H1 (cell line): ENCODE results near the gene GPA33. TPM values are rescaled to one million over a fixed set of nuclear protein-coding genes. Genes with fewer than 3 reads are reported as not detected.

Experiments
- CTCF ChIA-PET: fragments of 300-600 bp; sonication (Branson Sonifier 250); formaldehyde crosslinking; loops from one replicate; lab custom pipeline; 2021; ENCODE audit not compliant: partially characterized antibody; lab: Charles Lee
- POLR2A ChIA-PET: fragments of 300-600 bp; sonication (Branson Sonifier 250); formaldehyde crosslinking; loops from one replicate; lab custom pipeline; 2021; ENCODE audit warnings: inconsistent platforms; ENCODE audit not compliant: partially characterized antibody; lab: Charles Lee
- DNase-seq, 2 experiments: peaks; one replicate each; pipeline versions ENCODE4 v3.0.0 to v3.0.0-alpha.2; 2010 to 2022; ENCODE audit warnings: low spot score in 2 of 2, low read depth in 1 of 2, mixed read lengths in 1 of 2
- FAIRE-seq: peaks from 2 replicates; lab custom pipeline; 2011; peaks lifted over from hg19 to GRCh38; lab: Jason Lieb, UNC
- H2AFZ ChIP-seq: 2 replicates; pipeline ENCODE4 v1.8.1; 2012; ENCODE audit warnings: low read length, inconsistent platforms
- H2AK5ac ChIP-seq: 2 replicates; pipeline ENCODE4 v1.6.1; 2013; ENCODE audit warnings: low read depth, low read length
- H2BK120ac ChIP-seq: replicated peaks from 2 replicates; pipeline ENCODE3; 2013; ENCODE audit warnings: low read depth, low read length, inconsistent platforms
- H2BK12ac ChIP-seq: 2 replicates; pipeline ENCODE4 v1.6.1; 2013; ENCODE audit warnings: low read depth, low read length
- H2BK15ac ChIP-seq: 2 replicates; pipeline ENCODE4 v1.6.1; 2013; ENCODE audit warnings: low read length
- H2BK20ac ChIP-seq: 2 replicates; pipeline ENCODE4 v1.6.1; 2013; ENCODE audit warnings: low read length
- H2BK5ac ChIP-seq: 2 replicates; pipeline ENCODE4 v1.6.1; 2013; ENCODE audit warnings: low read depth, low read length
- H3K14ac ChIP-seq: 2 replicates; pipeline ENCODE4 v1.6.1; 2013; ENCODE audit warnings: inconsistent platforms; ENCODE audit not compliant: insufficient read length
- H3K18ac ChIP-seq: 2 replicates; pipeline ENCODE4 v1.6.1; 2013; ENCODE audit warnings: low read length; ENCODE audit errors: extremely low read depth
- H3K23ac ChIP-seq: 2 replicates; pipeline ENCODE4 v1.6.1; 2013; ENCODE audit warnings: inconsistent platforms; ENCODE audit not compliant: insufficient read length
- H3K23me2 ChIP-seq: 2 replicates; pipeline ENCODE4 v1.6.1; 2013; ENCODE audit warnings: low read depth, low read length
- H3K27ac ChIP-seq: 2 replicates; pipeline ENCODE4 v1.6.1; 2011; ENCODE audit warnings: low read depth, low read length, inconsistent platforms
- H3K27me3 ChIP-seq, 4 experiments: replicated peaks in 1 of 4; 1 replicate in 1 of 4; 2 replicates in 3 of 4; pipeline versions ENCODE4 v1.6.1 to v1.8.1; 2011 to 2013; ENCODE audit warnings: low read length in 3 of 4, mild to moderate bottlenecking in 3 of 4, inconsistent platforms in 2 of 4, mixed read lengths in 2 of 4, moderate library complexity in 1 of 4; ENCODE audit not compliant: control insufficient read depth in 3 of 4, insufficient read depth in 3 of 4; ENCODE audit errors: extremely low read depth in 1 of 4
- H3K36me3 ChIP-seq, 4 experiments: 2 replicates each; pipeline versions ENCODE4 v1.6.1 to v1.8.1; 2011 to 2013; ENCODE audit warnings: mild to moderate bottlenecking in 4 of 4, low read length in 3 of 4, moderate library complexity in 2 of 4, control low read depth in 1 of 4, inconsistent platforms in 1 of 4; ENCODE audit not compliant: insufficient read depth in 4 of 4, control insufficient read depth in 2 of 4
- H3K4ac ChIP-seq: replicated peaks from 2 replicates; pipeline ENCODE3; 2013; ENCODE audit warnings: low read length, low read depth, mixed read lengths, inconsistent platforms; ENCODE audit not compliant: insufficient read length
- H3K4me1 ChIP-seq, 4 experiments: replicated peaks in 1 of 4; 1 replicate in 1 of 4; 2 replicates in 3 of 4; pipeline versions ENCODE4 v1.6.1 to v1.8.1; 2011 to 2013; ENCODE audit warnings: low read length in 3 of 4, inconsistent platforms in 2 of 4, mixed read lengths in 1 of 4; ENCODE audit not compliant: insufficient read depth in 4 of 4, control insufficient read depth in 3 of 4
- H3K4me2 ChIP-seq, 2 experiments: 2 replicates each; pipeline versions ENCODE4 v1.6.1 to v1.8.1; 2011 to 2013; ENCODE audit warnings: low read depth in 2 of 2, low read length in 2 of 2, control low read depth in 1 of 2, inconsistent platforms in 1 of 2, mild to moderate bottlenecking in 1 of 2; ENCODE audit not compliant: insufficient read depth in 1 of 2
- H3K4me3 ChIP-seq, 4 experiments: fragments of 200-600, 300-600 bp in 1 of 4; sonication (generic), shearing (Covaris generic), sonication (Bioruptor Twin) in 1 of 4; 2 replicates each; pipeline versions ENCODE4 v1.5.1 to v1.8.1; 2011 to 2016; ENCODE audit warnings: low read length in 4 of 4, low read depth in 3 of 4, control low read depth in 2 of 4, inconsistent platforms in 2 of 4, mild to moderate bottlenecking in 2 of 4, mixed read lengths in 1 of 4, moderate library complexity in 1 of 4; ENCODE audit not compliant: insufficient read depth in 2 of 4; ENCODE audit errors: extremely low read depth in 1 of 4
- H3K56ac ChIP-seq: replicated peaks from 2 replicates; pipeline ENCODE3; 2013; ENCODE audit warnings: low read depth, mild to moderate bottlenecking, mixed read lengths, low read length, inconsistent platforms; ENCODE audit not compliant: insufficient read length
- H3K79me1 ChIP-seq: 2 replicates; pipeline ENCODE4 v1.6.1; 2013; ENCODE audit warnings: low read depth, low read length, control low read depth
- H3K79me2 ChIP-seq, 2 experiments: 2 replicates each; pipeline versions ENCODE4 v1.6.1 to v1.8.1; 2012 to 2013; ENCODE audit warnings: low read length in 2 of 2, mild to moderate bottlenecking in 2 of 2, inconsistent platforms in 1 of 2; ENCODE audit not compliant: insufficient read depth in 2 of 2, control insufficient read depth in 1 of 2
- H3K9ac ChIP-seq, 4 experiments: replicated peaks in 1 of 4; 1 replicate in 1 of 4; 2 replicates in 3 of 4; pipeline versions ENCODE4 v1.6.1 to v1.8.1; 2011 to 2013; ENCODE audit warnings: low read depth in 3 of 4, low read length in 3 of 4, control low read depth in 2 of 4, mild to moderate bottlenecking in 2 of 4, moderate library complexity in 2 of 4, inconsistent platforms in 1 of 4; ENCODE audit errors: extremely low read depth in 1 of 4
- H3K9me3 ChIP-seq, 2 experiments: 2 replicates each; pipeline versions ENCODE4 v1.6.1 to v1.8.1; 2012 to 2013; ENCODE audit warnings: mild to moderate bottlenecking in 2 of 2, moderate library complexity in 2 of 2, control low read depth in 1 of 2, inconsistent platforms in 1 of 2, low read depth in 1 of 2, low read length in 1 of 2, mixed read lengths in 1 of 2; ENCODE audit not compliant: insufficient read depth in 2 of 2
- H4K20me1 ChIP-seq, 2 experiments: replicated peaks in 1 of 2; 2 replicates each; pipeline versions ENCODE3 to v1.8.1; 2011 to 2013; ENCODE audit warnings: inconsistent platforms in 2 of 2, low read length in 2 of 2, mild to moderate bottlenecking in 1 of 2; ENCODE audit not compliant: insufficient read depth in 2 of 2, control insufficient read depth in 1 of 2
- H4K5ac ChIP-seq: 2 replicates; pipeline ENCODE4 v1.6.1; 2013; ENCODE audit warnings: low read length, low read depth, mixed read lengths, inconsistent platforms; ENCODE audit not compliant: insufficient read length
- H4K8ac ChIP-seq: 2 replicates; pipeline ENCODE4 v1.8.0; 2013; ENCODE audit warnings: mild to moderate bottlenecking, moderate library complexity, low read length, inconsistent platforms; ENCODE audit not compliant: insufficient read depth; ENCODE audit errors: extremely low read depth
- H4K91ac ChIP-seq: replicated peaks from 2 replicates; pipeline ENCODE3; 2013; ENCODE audit warnings: low read length, mixed read lengths, inconsistent platforms; ENCODE audit not compliant: insufficient read length
- BCL11A ChIP-seq, 2 experiments: IDR thresholded peaks; one replicate each; pipeline ENCODE4 v1.6.1; 2011; ENCODE audit warnings: low read depth in 2 of 2, low read length in 2 of 2, mild to moderate bottlenecking in 2 of 2
- BRCA1 ChIP-seq: IDR thresholded peaks from 2 replicates; pipeline ENCODE4 v1.6.1; 2012; ENCODE audit warnings: low read depth, low read length, improper control_type of control experiment
- CBX8 ChIP-seq: fragments of 300-800, 300-1000 bp; sonication (generic); IDR thresholded peaks from 2 replicates; pipeline ENCODE4 v1.7.1; 2016; ENCODE audit warnings: low read depth, low read length, borderline replicate concordance
- E2F6 ChIP-seq: IDR thresholded peaks from 2 replicates; pipeline ENCODE4 v1.6.1; 2012; ENCODE audit warnings: inconsistent platforms
- FOSL1 ChIP-seq: IDR thresholded peaks from 2 replicates; pipeline ENCODE4 v1.6.1; 2011; ENCODE audit warnings: mild to moderate bottlenecking, low read depth, low read length, moderate library complexity; ENCODE audit not compliant: insufficient read depth
- GABPA ChIP-seq: IDR thresholded peaks from 2 replicates; pipeline ENCODE4 v1.6.1; 2011; ENCODE audit warnings: mild to moderate bottlenecking, low read length, moderate library complexity, borderline replicate concordance; ENCODE audit not compliant: insufficient read depth
- MAFK ChIP-seq: IDR thresholded peaks from 2 replicates; pipeline ENCODE4 v1.6.1; 2012; ENCODE audit warnings: low read depth, mild to moderate bottlenecking, improper control_type of control experiment, low read length
- RAD21 ChIP-seq, 2 experiments: IDR thresholded peaks in 1 of 2; conservative IDR thresholded peaks in 1 of 2; 2 replicates each; pipeline ENCODE4 v1.6.1; 2011; ENCODE audit warnings: low read depth in 2 of 2, low read length in 2 of 2, improper control_type of control experiment in 1 of 2, inconsistent platforms in 1 of 2, mild to moderate bottlenecking in 1 of 2, moderate library complexity in 1 of 2
- SP2 ChIP-seq: IDR thresholded peaks from 2 replicates; pipeline ENCODE4 v1.6.1; 2012; ENCODE audit warnings: mild to moderate bottlenecking, low read length, inconsistent platforms
- TBP ChIP-seq: IDR thresholded peaks from 2 replicates; pipeline ENCODE4 v1.6.1; 2011; ENCODE audit warnings: low read depth, low read length, improper control_type of control experiment
- TEAD4 ChIP-seq: IDR thresholded peaks from 2 replicates; pipeline ENCODE4 v1.6.1; 2012; ENCODE audit warnings: low read depth, low read length, inconsistent platforms, mixed read lengths
- WGBS, 2 experiments: shearing (Covaris generic) in 1 of 2; methylation state at CpG; one replicate each; pipeline versions ENCODE4 v1.1.6 to v1.1.7; 2013 to 2015; ENCODE audit warnings: low lambda C conversion rate in 2 of 2, mixed read lengths in 2 of 2, inconsistent platforms in 1 of 2, low coverage in 1 of 2, missing lambda C conversion rate in 1 of 2; ENCODE audit not compliant: insufficient replicate concordance in 2 of 2, insufficient coverage in 1 of 2, insufficient read length in 1 of 2; ENCODE audit errors: extremely low coverage in 1 of 2, missing lambda C conversion rate in 1 of 2; 5-methylcytosine and 5-hydroxymethylcytosine counted together
- polyA plus RNA-seq, 7 experiments: library from polyadenylated mRNA; depleted of rRNA in 3 of 7; stranded (reverse) in 5 of 7; unstranded in 2 of 7; fragments of >200 nt in 5 of 7; fragments of 200-250 nt in 2 of 7; gene quantifications; 1 replicate in 5 of 7; 2 replicates in 1 of 7; 4 replicates in 1 of 7; pipeline versions ENCODE4 v1.2.1 to v1.2.3, GENCODE V29; 2011 to 2013; ENCODE audit warnings: missing spikeins in 2 of 7, mixed read lengths in 2 of 7
- total RNA-seq: library from RNA; stranded (reverse); fragmentation: NEBNext Ultra II Directional; extraction: Animal tissue kit (Norgen Biotek cat#: 25700); gene quantifications from 2 replicates; pipeline ENCODE4 v1.2.1, GENCODE V29; 2021
- TF ChIP-seq, protein P1 (sequence below): IDR thresholded peaks from 2 replicates; pipeline ENCODE4 v1.6.1; 2011; ENCODE audit warnings: low read depth, mild to moderate bottlenecking, low read length; ENCODE audit not compliant: insufficient read depth

Gene GPA33
- total and polyA plus RNA-seq, 2 of the 8 experiments (the other 6 are each of a cell fraction or from before 2014, with no cell fraction given), result 0.19 to 0.67 TPM

- no peak overlapping the region for H2BK5ac ChIP-seq
- H4K5ac ChIP-seq, result no peak overlapping the region
- 87% methylated on average over 5 of the region's 5 CpGs; no CpG with 5 or more reads in 1 of the 2 experiments for WGBS, 2 experiments
- H3K23me2 ChIP-seq, result peaks cover 2% of the 10 kb centered on the region
- no peak overlapping the region for H3K4me3 ChIP-seq
- no peaks in the 10 kb centered on the region for H3K36me3 ChIP-seq
- no peaks in the 10 kb centered on the region for H4K20me1 ChIP-seq
- H3K9ac ChIP-seq, result no peak overlapping the region
- H3K4ac ChIP-seq, result no peak overlapping the region
- H3K9me3 ChIP-seq, result peaks cover 0 to 3% of the 10 kb centered on the region in 2 experiments; a peak in 1 of 4 replicates
- H2BK15ac ChIP-seq, result no peak overlapping the region
- no peak overlapping the region for H2BK12ac ChIP-seq
- ChIA-PET POLR2A (interaction anchor here (1.0 to 1.9 kb wide), 2 partner anchors 9 to 124 kb away, joined by 3 to 5 read pairs; partner anchors contain the start of gene POU2F1), CTCF (interaction anchor here (1.2 to 1.7 kb wide), 3 partner anchors 11 to 36 kb away, joined by 3 to 5 read pairs (median 4); no protein-coding TSS in a partner anchor)
- no peak overlapping the region for H3K14ac ChIP-seq
- H3K4me1 ChIP-seq, result peaks cover 3 to 6% (median 5%) of the 10 kb centered on the region in 4 experiments; a peak in 3 of 7 replicates
- H3K56ac ChIP-seq, result no peak overlapping the region
- no peaks in the 10 kb centered on the region for H3K27me3 ChIP-seq
- H3K79me1 ChIP-seq, result no peaks in the 10 kb centered on the region
- no peak overlapping the region for H4K91ac ChIP-seq
- no peak overlapping the region for H2AFZ ChIP-seq
- no peak overlapping the region for H3K23ac ChIP-seq
- no peak overlapping the region for H2AK5ac ChIP-seq
- no peak overlapping the region for H2BK120ac ChIP-seq
- DNase-seq, result no peak
- H2BK20ac ChIP-seq, result no peak overlapping the region
- H4K8ac ChIP-seq, result no peak overlapping the region
- H3K27ac ChIP-seq, result no peak overlapping the region
- FAIRE-seq, result no peak
- no peaks in the 10 kb centered on the region for H3K79me2 ChIP-seq
- no peak overlapping the region for H3K4me2 ChIP-seq
- H3K18ac ChIP-seq, result no peak overlapping the region
- TF ChIP-seq RAD21 (IDR thresholded peaks at IDR 0.05 in 1 of 2, conservative IDR thresholded peaks at IDR 0.05 in 1 of 2; ENCODE audit: low read depth in 2 of 2, low read length in 2 of 2) (no peak), MAFK (no peak), FOSL1 (no peak), SP2 (no peak), BCL11A (IDR thresholded peaks at IDR 0.05; ENCODE audit: low read depth in 2 of 2, low read length in 2 of 2) (no peak), BRCA1 (no peak), TEAD4 (no peak), E2F6 (no peak), GABPA (no peak), TBP (no peak), CBX8 (no peak)
- TF ChIP-seq, protein P1, sequence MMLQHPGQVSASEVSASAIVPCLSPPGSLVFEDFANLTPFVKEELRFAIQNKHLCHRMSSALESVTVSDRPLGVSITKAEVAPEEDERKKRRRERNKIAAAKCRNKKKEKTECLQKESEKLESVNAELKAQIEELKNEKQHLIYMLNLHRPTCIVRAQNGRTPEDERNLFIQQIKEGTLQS, result no peak
Observed at GRCh38 chr1:167095368-167095767, 5.2 kb upstream of the GPA33 start.
